Calu3 (cell line): ENCODE data around the gene CNTN6. TPM values are rescaled to one million over a fixed set of nuclear protein-coding genes. Genes with fewer than 3 reads are reported as not detected.

Experiments used
- BruUV-seq: library from RNA; stranded (reverse); fragments of 400-500 nt; replicated peaks from 2 replicates; lab custom pipeline; 2021; lab: Mats Ljungman, UMichigan
- CTCF ChIA-PET: fragments of 300-600 bp; sonication (Branson Sonifier 250); formaldehyde crosslinking; loops from one replicate; lab custom pipeline; 2022; ENCODE audit warnings: antibody characterized with exemption; lab: Charles Lee
- DNase-seq: peaks from one replicate; pipeline ENCODE4 v3.0.0; 2022
- H3K27ac Mint-ChIP-seq: one replicate; pipeline ENCODE4 v1.8.0; 2022; ENCODE audit warnings: mixed read lengths; ENCODE audit not compliant: unreplicated experiment
- H3K27me3 Mint-ChIP-seq: one replicate; pipeline ENCODE4 v1.8.0; 2022; ENCODE audit warnings: mixed read lengths; ENCODE audit not compliant: unreplicated experiment
- H3K36me3 Mint-ChIP-seq: one replicate; pipeline ENCODE4 v1.8.0; 2022; ENCODE audit warnings: mild to moderate bottlenecking, moderate library complexity, mixed read lengths; ENCODE audit not compliant: insufficient read depth, unreplicated experiment
- H3K4me1 Mint-ChIP-seq: one replicate; pipeline ENCODE4 v1.8.0; 2022; ENCODE audit warnings: mild to moderate bottlenecking, low read depth, mixed read lengths; ENCODE audit not compliant: unreplicated experiment
- H3K4me3 Mint-ChIP-seq: one replicate; pipeline ENCODE4 v1.8.0; 2022; ENCODE audit warnings: mild to moderate bottlenecking, low read depth, moderate library complexity, mixed read lengths; ENCODE audit not compliant: unreplicated experiment
- H3K9me3 Mint-ChIP-seq: one replicate; pipeline ENCODE4 v1.8.0; 2022; ENCODE audit warnings: low read depth, mixed read lengths; ENCODE audit not compliant: unreplicated experiment
- intact Hi-C: fragments of 100-400 bp; cut with micrococcal nuclease; formaldehyde crosslinking; loops from one replicate; pipeline ENCODE4 v1.10.0; 2022; ENCODE audit not compliant: unreplicated experiment
- total RNA-seq: library from RNA; stranded (reverse); gene quantifications from 2 replicates; pipeline ENCODE4 v1.2.3, GENCODE V29; 2022
- TF ChIP-seq, protein P1 (sequence below): fragments of 200-600 bp; IDR thresholded peaks from one replicate; pipeline ENCODE4 v1.8.0; 2022; ENCODE audit warnings: antibody characterized with exemption; ENCODE audit not compliant: unreplicated experiment

CNTN6 gene
- total RNA-seq, 1 experiment from 2014 or later: not detected

DNA sequence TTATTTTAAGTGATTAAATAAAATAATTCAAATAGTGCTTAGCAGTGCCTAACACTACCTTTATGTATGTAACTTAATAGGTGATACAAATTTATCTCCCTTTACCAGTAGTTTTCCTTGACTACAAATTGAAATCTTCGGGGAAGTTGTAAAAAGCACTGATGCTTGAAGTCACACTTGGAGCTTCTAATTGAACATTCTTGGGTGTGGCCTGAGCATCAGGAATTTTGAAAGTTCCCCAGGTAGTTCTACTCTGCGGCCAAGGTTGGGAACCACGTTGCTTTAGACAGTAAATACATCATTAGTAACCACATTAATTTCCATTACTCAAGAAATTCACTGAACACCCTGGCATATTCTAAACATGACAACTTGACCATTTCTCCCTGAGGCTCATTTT, 351.4 kb downstream of the CNTN6 start:
- no peak for DNase-seq
- BruUV-seq: no TSS peak
- no peak overlapping the region for H3K4me3 Mint-ChIP-seq
- peaks cover 3% of the 10 kb centered on the region for H3K9me3 Mint-ChIP-seq
- no peaks in the 10 kb centered on the region for H3K36me3 Mint-ChIP-seq
- CTCF ChIA-PET: no interaction called here
- intact Hi-C loops: no loop called here
- H3K27me3 Mint-ChIP-seq: no peaks in the 10 kb centered on the region
- H3K27ac Mint-ChIP-seq: no peak overlapping the region
- TF ChIP-seq, protein P1, sequence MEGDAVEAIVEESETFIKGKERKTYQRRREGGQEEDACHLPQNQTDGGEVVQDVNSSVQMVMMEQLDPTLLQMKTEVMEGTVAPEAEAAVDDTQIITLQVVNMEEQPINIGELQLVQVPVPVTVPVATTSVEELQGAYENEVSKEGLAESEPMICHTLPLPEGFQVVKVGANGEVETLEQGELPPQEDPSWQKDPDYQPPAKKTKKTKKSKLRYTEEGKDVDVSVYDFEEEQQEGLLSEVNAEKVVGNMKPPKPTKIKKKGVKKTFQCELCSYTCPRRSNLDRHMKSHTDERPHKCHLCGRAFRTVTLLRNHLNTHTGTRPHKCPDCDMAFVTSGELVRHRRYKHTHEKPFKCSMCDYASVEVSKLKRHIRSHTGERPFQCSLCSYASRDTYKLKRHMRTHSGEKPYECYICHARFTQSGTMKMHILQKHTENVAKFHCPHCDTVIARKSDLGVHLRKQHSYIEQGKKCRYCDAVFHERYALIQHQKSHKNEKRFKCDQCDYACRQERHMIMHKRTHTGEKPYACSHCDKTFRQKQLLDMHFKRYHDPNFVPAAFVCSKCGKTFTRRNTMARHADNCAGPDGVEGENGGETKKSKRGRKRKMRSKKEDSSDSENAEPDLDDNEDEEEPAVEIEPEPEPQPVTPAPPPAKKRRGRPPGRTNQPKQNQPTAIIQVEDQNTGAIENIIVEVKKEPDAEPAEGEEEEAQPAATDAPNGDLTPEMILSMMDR: no peak
- no peaks in the 10 kb centered on the region for H3K4me1 Mint-ChIP-seq

- H3K9me3 Mint-ChIP-seq: no peaks in the 10 kb centered on the region
- H3K4me3 Mint-ChIP-seq: no peak overlapping the region
- no peaks in the 10 kb centered on the region for H3K4me1 Mint-ChIP-seq
- CTCF ChIA-PET: no interaction called here
- DNase-seq: no peak
- no peaks in the 10 kb centered on the region for H3K36me3 Mint-ChIP-seq
- BruUV-seq: no TSS peak
- intact Hi-C loops: no loop called here
- no peaks in the 10 kb centered on the region for H3K27me3 Mint-ChIP-seq
- TF ChIP-seq, protein P1: no peak
- H3K27ac Mint-ChIP-seq: no peak overlapping the region
These were observed 353.7 kb downstream of the CNTN6 start for GRCh38 chr3:1446531-1446930.

GRCh38 chr3:1447452-1447851, 354.6 kb downstream of the CNTN6 start:
- Mint-ChIP-seq H3K27me3 (no peaks in the 10 kb centered on the region), H3K9me3 (no peaks in the 10 kb centered on the region), H3K4me3 (no peak overlapping the region), H3K36me3 (no peaks in the 10 kb centered on the region), H3K27ac (no peak overlapping the region), H3K4me1 (no peaks in the 10 kb centered on the region)
- intact Hi-C loops: no loop called here
- TF ChIP-seq, protein P1: no peak
- CTCF ChIA-PET: no interaction called here
- no peak for DNase-seq
- no TSS peak for BruUV-seq

- Mint-ChIP-seq H3K27me3 (no peaks in the 10 kb centered on the region), H3K27ac (no peak overlapping the region), H3K36me3 (no peaks in the 10 kb centered on the region), H3K4me1 (no peaks in the 10 kb centered on the region), H3K9me3 (peaks cover 2% of the 10 kb centered on the region), H3K4me3 (no peak overlapping the region)
- intact Hi-C loops: no loop called here
- TF ChIP-seq, protein P1: no peak
- BruUV-seq: no TSS peak
- CTCF ChIA-PET: no interaction called here
- DNase-seq: no peak
These were observed 355.6 kb downstream of the CNTN6 start for GRCh38 chr3:1448443-1448842.
